ENCODE measurements around the gene SERPINB1.

The SERPINB1 gene

GRCh38 chr6:2790588-2791449 lies 50.8 kb downstream of the SERPINB1 start:
- peak; percentile 87 for DNase-seq

GRCh38 chr6:2786269-2786668 lies 55.4 kb downstream of the SERPINB1 start:
- no peak for DNase-seq

- no peak for DNase-seq
These were observed 56.7 kb downstream of the SERPINB1 start for GRCh38 chr6:2784930-2785329.

- DNase-seq, result no peak
These were observed 57.6 kb downstream of the SERPINB1 start for GRCh38 chr6:2784061-2784460.

GRCh38 chr6:2783188-2783963 lies 58.3 kb downstream of the SERPINB1 start:
- no peak for DNase-seq

GRCh38 chr6:2782825-2783187 lies 58.9 kb downstream of the SERPINB1 start:
- no peak for DNase-seq

- DNase-seq, result no peak
These were observed 59.3 kb downstream of the SERPINB1 start for GRCh38 chr6:2782356-2782708.
